HG03095 (cell line): ENCODE data around the gene OR6F1.
"Not testable (repeated sequence)": the region's sequence is repeated elsewhere in the genome, so short reads cannot be mapped to it uniquely, and the experiment has no call there.

Experiments
- ATAC-seq: cut with Tn5 transposase; IDR thresholded peaks from one replicate; pipeline ENCODE4 v1.9.1; 2021; ENCODE audit warnings: moderate library complexity; ENCODE audit not compliant: unreplicated experiment

OR6F1 gene

GRCh38 chr1:247716546-247716945, at the start of gene OR6F1:
Gene OR6F1 (minus strand): TSS chr1:247716646. CDS start chr1:247712755, 3,891 bp downstream.
- ATAC-seq = no peak

GRCh38 chr1:247760456-247760855, 44.0 kb upstream of the OR6F1 start, which contains the start of gene OR1C1:
Gene OR1C1 (minus strand): TSS chr1:247760556. CDS start chr1:247758406, 2,150 bp downstream.
- no peak for ATAC-seq

- not testable (repeated sequence) for ATAC-seq
These were observed 37.9 kb upstream of the OR6F1 start for GRCh38 chr1:247754311-247754710.

- no peak for ATAC-seq
These were observed 33.4 kb upstream of the OR6F1 start for GRCh38 chr1:247749870-247750269.

GRCh38 chr1:247748041-247748440, 31.6 kb upstream of the OR6F1 start, which contains the start of gene OR14A2:
Gene OR14A2 (minus strand): TSS chr1:247748141.
- ATAC-seq = no peak

- no peak for ATAC-seq
These were observed 31.2 kb upstream of the OR6F1 start for GRCh38 chr1:247747616-247748015.

GRCh38 chr1:247746391-247746935, 30.0 kb upstream of the OR6F1 start:
- no peak for ATAC-seq

GRCh38 chr1:247742215-247742760, 25.8 kb upstream of the OR6F1 start:
- not testable (repeated sequence) for ATAC-seq

- no peak for ATAC-seq
These were observed 25.3 kb upstream of the OR6F1 start for GRCh38 chr1:247741756-247742155.

- no peak for ATAC-seq
These were observed 24.3 kb upstream of the OR6F1 start for GRCh38 chr1:247740721-247741120.

GRCh38 chr1:247738315-247738714, 21.9 kb upstream of the OR6F1 start, which contains the start of gene OR14K1:
Gene OR14K1 (plus strand): TSS chr1:247738615. CDS start chr1:247738615, 0 bp downstream.
- ATAC-seq = no peak

- no peak for ATAC-seq
These were observed 4.8 kb upstream of the OR6F1 start for GRCh38 chr1:247721222-247721621.

- ATAC-seq = no peak
These were observed 2.7 kb downstream of the OR6F1 start for GRCh38 chr1:247713753-247714152.

- ATAC-seq = not testable (repeated sequence)
These were observed 5.8 kb downstream of the OR6F1 start for GRCh38 chr1:247710681-247711080.

- ATAC-seq = no peak
These were observed 15.1 kb downstream of the OR6F1 start for GRCh38 chr1:247701338-247701737.

- ATAC-seq = peak; percentile 87
These were observed 35.1 kb downstream of the OR6F1 start for GRCh38 chr1:247681288-247681897.

- ATAC-seq = no peak
These were observed 36.3 kb downstream of the OR6F1 start for GRCh38 chr1:247680171-247680570.

GRCh38 chr1:247679639-247680038, 36.8 kb downstream of the OR6F1 start, which contains the start of gene OR13G1:
Gene OR13G1 (minus strand): TSS chr1:247679739. CDS start chr1:247673041, 6,698 bp downstream.
- ATAC-seq = no peak

GRCh38 chr1:247669225-247669624, 47.2 kb downstream of the OR6F1 start:
- ATAC-seq = no peak
